Activated effector memory CD4-positive, alpha-beta T cell treated with Interleukin-2 at 50 U/mL for 16 hours (primary cell): ENCODE data around the gene SETBP1.

Experiments
- DNase-seq: peaks from one replicate; pipeline ENCODE4 v3.0.0-alpha.2; 2020

The SETBP1 gene

GRCh38 chr18:44916429-44917207 lies 235.9 kb downstream of the SETBP1 start:
- DNase-seq = no peak

GRCh38 chr18:44917216-44918141 lies 236.8 kb downstream of the SETBP1 start:
- no peak for DNase-seq

GRCh38 chr18:44918142-44918476 lies 237.4 kb downstream of the SETBP1 start:
- DNase-seq = no peak

GRCh38 chr18:44920441-44920840 lies 239.8 kb downstream of the SETBP1 start:
- DNase-seq = no peak

GRCh38 chr18:44921974-44922373 lies 241.3 kb downstream of the SETBP1 start:
- no peak for DNase-seq

GRCh38 chr18:44922968-44923367 lies 242.3 kb downstream of the SETBP1 start:
- DNase-seq = no peak

- DNase-seq = no peak
Measured at GRCh38 chr18:44924785-44925499, 244.3 kb downstream of the SETBP1 start.

- DNase-seq = no peak
Measured at GRCh38 chr18:44927127-44927849, 246.6 kb downstream of the SETBP1 start.

- no peak for DNase-seq
Measured at GRCh38 chr18:44934901-44935300, 254.2 kb downstream of the SETBP1 start.

GRCh38 chr18:44935455-44935854 lies 254.8 kb downstream of the SETBP1 start:
- DNase-seq = no peak

GRCh38 chr18:44936485-44936884 lies 255.8 kb downstream of the SETBP1 start:
- DNase-seq = no peak

- no peak for DNase-seq
Measured at GRCh38 chr18:44937960-44938719, 257.5 kb downstream of the SETBP1 start.

- no peak for DNase-seq
Measured at GRCh38 chr18:44938720-44939665, 258.3 kb downstream of the SETBP1 start.

GRCh38 chr18:44941516-44941915 lies 260.8 kb downstream of the SETBP1 start:
- DNase-seq = no peak

GRCh38 chr18:44942073-44942472 lies 261.4 kb downstream of the SETBP1 start:
- DNase-seq = no peak

GRCh38 chr18:44943311-44943881 lies 262.7 kb downstream of the SETBP1 start:
- no peak for DNase-seq

GRCh38 chr18:44944461-44944860 lies 263.8 kb downstream of the SETBP1 start:
- no peak for DNase-seq

- no peak for DNase-seq
Measured at GRCh38 chr18:44945888-44946401, 265.3 kb downstream of the SETBP1 start.

- no peak for DNase-seq
Measured at GRCh38 chr18:44946529-44947113, 265.9 kb downstream of the SETBP1 start.

GRCh38 chr18:44949967-44950366 lies 269.3 kb downstream of the SETBP1 start:
- DNase-seq = no peak
